ENCODE results near the gene CHAD.

DNA sequence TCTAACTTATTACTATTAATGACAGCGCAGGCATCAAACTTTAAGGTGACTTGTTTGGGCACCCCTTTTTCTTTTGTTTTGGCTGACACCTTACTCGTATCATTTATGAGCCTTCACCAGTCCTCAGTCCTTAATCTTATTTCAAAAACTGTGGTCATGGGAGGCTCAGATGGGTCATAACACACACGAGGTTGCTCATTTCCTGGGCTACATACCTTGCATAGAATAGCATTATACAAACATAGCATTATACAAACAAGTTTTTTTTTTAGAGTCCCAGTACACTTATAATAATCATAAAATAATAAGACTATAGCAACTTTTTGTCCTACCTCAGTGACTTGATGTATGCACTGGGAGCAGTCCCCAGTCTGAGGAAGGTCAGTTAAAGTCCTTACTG lies 53.9 kb downstream of the CHAD start:
- TF ChIP-seq POLR2A (IDR thresholded peaks at IDR 0.05; ENCODE audit: low read depth, low read length): no peak
- no peak for TF ChIP-seq CTCF (conservative IDR thresholded peaks at IDR 0.05; ENCODE audit: low read depth, low read length)
- TF ChIP-seq USF2 (IDR thresholded peaks at IDR 0.05; ENCODE audit: low read depth, low read length): no peak
- no peak for TF ChIP-seq MAFK (IDR thresholded peaks at IDR 0.05; ENCODE audit: low read depth, low read length)
- TF ChIP-seq RAD21 (IDR thresholded peaks at IDR 0.05; ENCODE audit: low read length): no peak
